Ammon's horn (tissue), 1 donor: ENCODE measurements around the gene KIAA0825.

Source experiments
- DNase-seq: peaks from one replicate; pipeline ENCODE4 v3.0.0-alpha.2; 2016; ENCODE audit warnings: low spot score

Gene KIAA0825

GRCh38 chr5:94313188-94313587 lies 305.2 kb downstream of the KIAA0825 start:
- DNase-seq = no peak

- no peak for DNase-seq
These were observed 306.1 kb downstream of the KIAA0825 start for GRCh38 chr5:94312298-94312697.

DNA sequence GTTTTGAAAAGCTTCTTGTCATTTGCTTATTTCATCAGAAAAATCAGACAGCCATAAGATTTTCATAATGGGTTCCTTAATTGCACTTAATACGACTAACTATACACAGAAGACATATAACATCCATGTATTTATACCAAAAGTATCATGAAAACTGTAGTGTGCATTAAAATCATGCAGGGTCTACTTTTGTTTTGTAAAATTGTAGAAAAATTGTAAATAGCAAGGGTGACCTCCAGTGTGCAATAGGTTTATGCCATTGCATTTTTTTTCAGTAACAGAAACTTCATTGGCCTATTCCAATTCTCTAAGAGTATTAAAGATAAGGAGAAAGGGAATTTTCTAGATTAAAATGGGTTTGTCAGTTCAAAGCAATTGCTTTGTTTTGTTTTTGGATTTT lies 307.6 kb downstream of the KIAA0825 start:
- DNase-seq = no peak

GRCh38 chr5:94309141-94309540 lies 309.3 kb downstream of the KIAA0825 start:
- DNase-seq = no peak

- DNase-seq = no peak
These were observed 310.0 kb downstream of the KIAA0825 start for GRCh38 chr5:94308442-94308841.

DNA sequence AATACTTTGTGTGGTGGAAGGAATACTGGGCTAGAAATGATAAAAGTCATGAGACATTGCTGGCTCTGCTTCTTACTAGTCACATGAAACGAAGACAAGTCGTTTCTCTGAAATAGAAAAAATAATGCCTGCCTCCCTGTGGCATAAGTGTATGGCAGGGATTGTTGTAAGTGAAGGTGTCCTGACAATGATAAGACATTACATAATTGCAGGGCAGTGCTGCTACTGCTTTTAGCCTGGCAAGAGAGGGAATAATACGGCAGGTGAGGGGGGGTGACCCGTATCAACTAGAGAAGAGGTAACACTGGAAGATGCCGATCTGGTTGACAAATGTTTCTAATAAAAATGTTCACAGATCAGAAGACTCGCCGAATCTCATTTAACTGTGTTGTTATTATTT lies 314.3 kb downstream of the KIAA0825 start:
- DNase-seq = no peak

- no peak for DNase-seq
These were observed 329.5 kb downstream of the KIAA0825 start for GRCh38 chr5:94288937-94289336.

- DNase-seq = no peak
These were observed 332.4 kb downstream of the KIAA0825 start for GRCh38 chr5:94285984-94286383.

DNA sequence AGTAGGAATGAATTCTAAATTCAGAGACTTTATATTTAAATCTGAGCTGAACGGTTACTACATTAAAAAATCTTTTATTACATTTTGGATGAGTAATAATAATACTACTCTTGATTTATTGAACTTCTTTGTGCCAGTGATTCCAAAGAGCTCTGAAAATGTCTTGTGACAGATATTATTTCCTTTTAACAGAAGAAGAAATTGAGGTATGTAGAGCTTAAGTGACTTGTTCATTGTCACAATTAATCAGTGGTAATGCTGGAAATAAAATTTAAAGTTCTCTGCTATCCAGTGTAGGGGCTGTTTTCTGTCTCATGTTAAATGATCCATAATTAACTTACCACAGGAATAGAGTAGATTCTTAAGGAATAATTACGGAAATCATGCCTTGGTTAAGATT lies 335.3 kb downstream of the KIAA0825 start:
- no peak for DNase-seq

DNA sequence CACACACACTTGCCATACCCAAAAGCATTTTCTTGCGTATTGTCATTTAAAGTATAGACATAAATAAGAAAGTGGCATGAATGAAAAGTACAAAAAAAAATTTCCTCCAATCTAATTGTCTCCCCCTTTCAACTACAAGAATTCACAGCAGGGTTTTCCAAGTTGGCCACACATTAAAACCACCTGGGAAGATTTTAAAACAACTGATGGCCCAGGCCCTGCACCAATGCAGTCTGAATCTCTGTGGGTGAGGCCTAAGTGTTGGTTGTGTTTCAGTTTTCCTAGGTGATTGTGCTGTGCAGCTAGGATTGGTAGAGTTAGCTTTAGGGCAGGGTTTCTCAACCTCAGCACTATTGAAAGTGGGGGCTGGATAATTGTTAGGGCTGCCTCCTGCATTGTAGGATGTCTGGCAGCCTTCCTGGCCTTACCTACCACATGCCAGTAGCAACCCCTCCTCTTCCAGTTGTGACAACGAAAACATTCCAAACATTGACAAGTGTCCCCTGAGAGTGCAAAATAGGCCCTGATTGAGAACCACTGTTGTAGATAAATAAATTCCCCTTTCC lies 337.1 kb downstream of the KIAA0825 start:
- no peak for DNase-seq

DNA sequence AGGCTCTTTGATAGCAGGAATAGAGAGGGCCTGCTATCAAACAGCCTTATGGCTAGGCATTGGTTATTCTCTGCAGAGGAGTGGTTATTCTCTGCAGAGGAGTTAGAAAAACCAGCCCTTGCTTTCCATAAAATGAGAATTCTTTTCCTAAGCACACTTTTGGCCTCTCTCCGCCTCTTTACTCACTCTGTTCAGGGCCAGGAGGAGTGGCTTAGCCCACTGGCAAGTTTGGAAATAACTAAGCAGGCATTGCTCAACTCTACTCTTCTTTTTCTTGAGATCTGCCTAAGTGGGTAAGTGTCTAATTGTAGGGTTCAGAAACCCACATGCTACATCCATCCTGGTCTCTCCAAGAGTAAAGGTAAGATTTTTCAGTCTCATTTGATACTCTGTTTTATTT lies 341.7 kb downstream of the KIAA0825 start:
- no peak for DNase-seq

DNA sequence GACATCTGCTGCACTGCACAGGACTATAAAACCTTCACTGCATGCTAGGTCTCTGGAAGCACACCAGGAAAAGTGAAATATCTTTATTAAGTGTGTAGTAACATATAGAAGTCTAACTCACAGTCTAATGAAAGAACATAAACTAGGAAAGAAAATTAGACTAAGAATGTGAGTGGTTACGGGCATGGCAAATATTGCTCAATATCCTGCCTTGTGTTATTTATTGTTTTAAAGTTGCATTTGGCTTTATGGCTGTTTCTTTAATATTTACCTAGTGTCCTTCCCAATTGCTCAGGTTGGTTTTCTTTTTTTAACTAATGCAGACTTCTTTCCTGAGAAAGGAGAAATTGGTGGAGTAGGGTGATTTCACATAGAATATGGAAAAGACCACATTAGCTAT lies 342.4 kb downstream of the KIAA0825 start:
- no peak for DNase-seq

DNA sequence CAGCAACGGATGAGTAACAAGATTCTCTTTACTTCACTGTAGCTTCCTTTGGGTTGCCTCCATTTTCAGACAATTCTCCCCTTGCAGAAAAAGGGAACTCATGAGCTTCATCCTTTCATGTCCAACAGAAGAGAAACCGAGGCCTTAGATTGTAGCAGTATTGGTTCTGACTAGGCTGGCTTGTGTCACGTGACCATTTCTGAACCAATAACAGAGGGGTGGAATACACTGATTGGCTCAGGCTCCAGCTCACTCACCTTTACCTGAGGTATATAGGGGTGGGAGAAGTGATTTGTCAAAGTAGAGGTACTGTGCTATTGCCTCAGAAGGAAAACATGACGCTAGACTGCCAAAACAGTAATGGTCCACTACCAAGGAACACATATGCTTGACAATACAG lies 343.7 kb downstream of the KIAA0825 start:
- DNase-seq = no peak

DNA sequence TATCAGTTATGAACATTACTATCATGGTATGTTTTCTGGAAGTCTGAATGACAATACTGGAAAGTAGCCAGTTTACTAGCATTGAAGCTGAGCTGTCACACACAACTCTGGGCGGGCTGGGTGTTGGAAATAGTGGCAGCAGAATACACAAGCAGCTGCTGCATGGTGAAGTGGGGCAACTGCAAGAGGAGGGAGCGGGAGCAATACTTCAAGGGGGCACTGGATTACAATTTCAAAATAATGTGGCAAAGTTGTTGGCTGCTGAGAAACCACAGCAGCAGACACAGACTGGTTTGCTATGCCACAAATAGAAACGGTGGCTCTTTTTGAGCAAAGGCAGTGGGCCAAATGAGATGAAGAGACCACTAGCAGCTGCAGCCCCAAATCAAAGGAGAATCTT lies 350.2 kb downstream of the KIAA0825 start:
- no peak for DNase-seq

GRCh38 chr5:94267350-94267899 lies 351.0 kb downstream of the KIAA0825 start:
- DNase-seq = no peak

DNA sequence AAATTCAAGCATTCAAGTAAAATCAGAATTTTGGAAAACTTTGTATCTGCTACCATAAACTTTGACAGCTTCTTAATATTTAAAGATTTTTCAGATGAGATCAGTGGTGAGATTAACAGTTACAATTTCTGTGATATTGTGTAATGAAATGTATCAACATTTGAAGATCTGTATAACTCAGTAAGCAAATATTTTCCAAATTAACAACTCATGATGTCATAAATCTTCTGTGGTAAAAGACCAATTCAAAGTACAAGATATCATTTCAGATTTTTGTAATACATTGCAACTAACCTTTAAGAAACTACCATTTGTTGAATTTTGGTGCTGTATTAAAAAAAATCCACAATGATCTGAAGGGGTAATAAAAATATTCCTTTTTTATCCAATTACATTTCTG lies 352.2 kb downstream of the KIAA0825 start:
- DNase-seq = no peak

- no peak for DNase-seq
These were observed 355.3 kb downstream of the KIAA0825 start for GRCh38 chr5:94263068-94263467.

- no peak for DNase-seq
These were observed 358.3 kb downstream of the KIAA0825 start for GRCh38 chr5:94260096-94260495.

GRCh38 chr5:94254214-94254613 lies 364.2 kb downstream of the KIAA0825 start:
- DNase-seq = no peak

- DNase-seq = no peak
These were observed 367.4 kb downstream of the KIAA0825 start for GRCh38 chr5:94250985-94251384.

GRCh38 chr5:94249430-94249829 lies 369.0 kb downstream of the KIAA0825 start:
- no peak for DNase-seq

DNA sequence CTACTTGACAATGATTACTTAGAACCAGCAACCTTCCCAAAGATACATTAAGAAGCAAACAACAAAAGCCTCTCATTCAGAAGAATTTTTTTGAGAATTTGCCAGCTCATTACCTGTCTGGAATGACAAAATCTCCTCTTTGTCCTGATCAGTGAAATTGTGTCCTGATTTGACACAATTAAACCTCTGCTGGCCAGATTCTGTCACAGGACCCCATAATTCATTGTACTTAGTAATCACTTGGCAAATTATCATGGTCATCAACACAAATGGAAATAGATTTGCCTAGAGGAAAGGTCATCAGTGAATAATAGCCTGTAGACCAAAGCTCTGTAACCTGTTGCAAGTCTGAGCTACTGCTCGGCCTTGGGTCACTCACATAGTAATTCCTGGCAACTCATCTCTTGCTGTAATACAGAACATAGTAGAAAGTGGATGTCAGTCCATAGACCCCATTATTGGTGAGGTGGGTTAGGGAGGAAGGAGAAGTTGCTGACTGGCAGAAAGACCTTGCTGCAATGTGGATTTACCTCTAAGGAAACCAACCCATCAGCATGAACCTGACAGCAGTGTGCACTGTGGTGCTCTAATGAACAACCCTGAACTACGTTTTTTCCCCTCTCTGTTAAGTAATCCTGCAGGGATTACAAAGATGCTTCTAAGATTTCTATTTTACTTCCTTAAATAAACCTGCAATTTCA lies 370.1 kb downstream of the KIAA0825 start:
- DNase-seq = no peak

DNA sequence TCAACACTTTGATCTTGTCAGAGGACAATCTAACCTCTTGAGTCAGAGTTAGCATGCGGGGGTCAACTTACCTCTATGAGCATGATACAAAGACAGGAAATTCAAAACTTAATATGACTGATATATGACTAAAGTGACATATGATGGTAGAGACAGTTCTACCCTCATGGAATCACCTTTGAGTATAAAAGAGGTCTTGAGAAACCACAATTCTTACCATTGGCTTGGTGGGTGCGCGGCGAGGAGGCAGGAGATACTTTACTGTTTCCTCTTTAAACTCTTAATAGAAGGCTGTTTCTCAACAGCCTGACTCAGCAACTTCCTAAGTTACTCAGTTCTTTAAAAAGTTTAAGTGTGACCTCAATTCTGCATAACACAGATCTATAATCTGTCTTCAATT lies 372.8 kb downstream of the KIAA0825 start:
- no peak for DNase-seq

- DNase-seq = no peak
These were observed 373.5 kb downstream of the KIAA0825 start for GRCh38 chr5:94244921-94245320.
